Neuron (in vitro differentiated cells): ENCODE measurements around the gene AGAP1.

Experiments
- H2AFZ ChIP-seq: one replicate; pipeline ENCODE4 v1.6.1; 2013; ENCODE audit warnings: low read depth, mild to moderate bottlenecking, inconsistent platforms, low read length, moderate library complexity
- H3K27me3 ChIP-seq: one replicate; pipeline ENCODE4 v1.6.1; 2013; ENCODE audit warnings: low read length; ENCODE audit not compliant: insufficient read depth
- H3K36me3 ChIP-seq: one replicate; pipeline ENCODE4 v1.6.1; 2013; ENCODE audit warnings: low read length; ENCODE audit not compliant: insufficient read depth
- H3K4me1 ChIP-seq: one replicate; pipeline ENCODE4 v1.6.1; 2013; ENCODE audit warnings: low read length; ENCODE audit not compliant: insufficient read depth
- H3K4me3 ChIP-seq: 2 replicates; pipeline ENCODE4 v1.5.1; 2013; ENCODE audit warnings: mild to moderate bottlenecking, low read length, moderate library complexity
- H3K9me3 ChIP-seq: one replicate; pipeline ENCODE4 v1.6.1; 2013; ENCODE audit warnings: low read length

Gene AGAP1

GRCh38 chr2:235495373-235496238 lies 1.8 kb downstream of the AGAP1 start:
- Histone ChIP-seq H3K36me3 (peaks cover 2% of the 10 kb centered on the region), H3K9me3 (peaks cover 8% of the 10 kb centered on the region), H3K4me3 (peak overlapping the region; percentile 93), H3K27me3 (no peaks in the 10 kb centered on the region), H2AFZ (peak overlapping the region; percentile 17), H3K4me1 (peaks cover 17% of the 10 kb centered on the region)

GRCh38 chr2:235496239-235496621 lies 2.4 kb downstream of the AGAP1 start:
- Histone ChIP-seq H3K4me1 (peaks cover 17% of the 10 kb centered on the region), H3K4me3 (peak overlapping the region; percentile 93)

GRCh38 chr2:235497096-235497495 lies 3.3 kb downstream of the AGAP1 start:
- Histone ChIP-seq H3K9me3 (peaks cover 8% of the 10 kb centered on the region), H3K4me3 (no peak overlapping the region), H2AFZ (no peak overlapping the region), H3K27me3 (no peaks in the 10 kb centered on the region), H3K4me1 (peaks cover 25% of the 10 kb centered on the region), H3K36me3 (peaks cover 2% of the 10 kb centered on the region)

More at GRCh38 chr2:235496239-235496621, 2.4 kb downstream of the AGAP1 start:
- no peak overlapping the region for H2AFZ ChIP-seq
- peaks cover 2% of the 10 kb centered on the region for H3K36me3 ChIP-seq
- H3K27me3 ChIP-seq, result no peaks in the 10 kb centered on the region
- peaks cover 8% of the 10 kb centered on the region for H3K9me3 ChIP-seq

- Histone ChIP-seq H3K9me3 (peaks cover 8% of the 10 kb centered on the region), H3K36me3 (peaks cover 2% of the 10 kb centered on the region), H2AFZ (no peak overlapping the region), H3K27me3 (no peaks in the 10 kb centered on the region), H3K4me1 (peaks cover 34% of the 10 kb centered on the region), H3K4me3 (no peak overlapping the region)
Observed at GRCh38 chr2:235498541-235498940, 4.7 kb downstream of the AGAP1 start.

- H2AFZ ChIP-seq, result no peak overlapping the region
Observed at GRCh38 chr2:235498946-235499812, 5.3 kb downstream of the AGAP1 start.

GRCh38 chr2:235500110-235500760 lies 6.4 kb downstream of the AGAP1 start:
- no peak overlapping the region for H2AFZ ChIP-seq
- H3K4me1 ChIP-seq, result peaks cover 42% of the 10 kb centered on the region
- H3K4me3 ChIP-seq, result no peak overlapping the region
- H3K27me3 ChIP-seq, result no peaks in the 10 kb centered on the region
- H3K36me3 ChIP-seq, result peaks cover 2% of the 10 kb centered on the region
- H3K9me3 ChIP-seq, result peaks cover 8% of the 10 kb centered on the region

More at GRCh38 chr2:235498946-235499812, 5.3 kb downstream of the AGAP1 start:
- Histone ChIP-seq H3K4me1 (peaks cover 34% of the 10 kb centered on the region), H3K9me3 (peaks cover 8% of the 10 kb centered on the region), H3K36me3 (peaks cover 2% of the 10 kb centered on the region), H3K27me3 (no peaks in the 10 kb centered on the region), H3K4me3 (no peak overlapping the region)

GRCh38 chr2:235500761-235501672 lies 7.2 kb downstream of the AGAP1 start:
- Histone ChIP-seq H3K4me1 (peaks cover 39% of the 10 kb centered on the region), H3K4me3 (no peak overlapping the region)

GRCh38 chr2:235501673-235502031 lies 7.8 kb downstream of the AGAP1 start:
- H3K4me3 ChIP-seq, result no peak overlapping the region
- H3K4me1 ChIP-seq, result peaks cover 33% of the 10 kb centered on the region

More at GRCh38 chr2:235500761-235501672, 7.2 kb downstream of the AGAP1 start:
- Histone ChIP-seq H3K9me3 (peaks cover 8% of the 10 kb centered on the region), H2AFZ (no peak overlapping the region), H3K27me3 (no peaks in the 10 kb centered on the region), H3K36me3 (peaks cover 2% of the 10 kb centered on the region)

GRCh38 chr2:235502336-235502735 lies 8.5 kb downstream of the AGAP1 start:
- H3K4me3 ChIP-seq, result no peak overlapping the region
- H3K36me3 ChIP-seq, result peaks cover 2% of the 10 kb centered on the region
- H3K9me3 ChIP-seq, result peaks cover 8% of the 10 kb centered on the region
- H2AFZ ChIP-seq, result no peak overlapping the region
- H3K4me1 ChIP-seq, result peaks cover 31% of the 10 kb centered on the region
- no peaks in the 10 kb centered on the region for H3K27me3 ChIP-seq

More at GRCh38 chr2:235501673-235502031, 7.8 kb downstream of the AGAP1 start:
- Histone ChIP-seq H3K9me3 (peaks cover 8% of the 10 kb centered on the region), H3K36me3 (peaks cover 2% of the 10 kb centered on the region), H3K27me3 (no peaks in the 10 kb centered on the region), H2AFZ (no peak overlapping the region)

- Histone ChIP-seq H3K4me3 (no peak overlapping the region), H2AFZ (no peak overlapping the region), H3K4me1 (peaks cover 31% of the 10 kb centered on the region), H3K27me3 (no peaks in the 10 kb centered on the region), H3K36me3 (no peaks in the 10 kb centered on the region), H3K9me3 (peaks cover under 1% of the 10 kb centered on the region)
Observed at GRCh38 chr2:235504441-235505180, 10.8 kb downstream of the AGAP1 start.

- Histone ChIP-seq H3K4me1 (peaks cover 31% of the 10 kb centered on the region), H3K4me3 (no peak overlapping the region), H3K27me3 (no peaks in the 10 kb centered on the region), H3K9me3 (no peaks in the 10 kb centered on the region), H2AFZ (no peak overlapping the region), H3K36me3 (no peaks in the 10 kb centered on the region)
Observed at GRCh38 chr2:235505181-235505741, 11.4 kb downstream of the AGAP1 start.
